Muscle of arm (tissue), 12 donors: Measurements from ENCODE around the gene SLC29A2. TPM values are rescaled to one million over a fixed set of nuclear protein-coding genes. Genes with fewer than 3 reads are reported as not detected.
"Not testable (repeated sequence)": the region's sequence is repeated elsewhere in the genome, so short reads cannot be mapped to it uniquely, and the experiment has no call there.

Experiments used
- DNase-seq: peaks from one replicate; pipeline ENCODE4 v3.0.0-alpha.2; 2013
- polyA plus RNA-seq, 12 donors: library from polyadenylated mRNA; unstranded; fragments of 120-200 nt; gene quantifications; one replicate each; pipeline ENCODE4 v1.2.1, GENCODE V29; 2013; ENCODE audit not compliant: insufficient read length in 12 of 12

Gene SLC29A2
- polyA plus RNA-seq, 12 donors, result 13.7 to 38.4 (median 25.3) TPM; not detected in 1

GRCh38 chr11:66350560-66351235 is 20.9 kb downstream of the SLC29A2 start:
- DNase-seq, result not testable (repeated sequence)

GRCh38 chr11:66349084-66349386 is 22.5 kb downstream of the SLC29A2 start:
- no peak for DNase-seq

DNA sequence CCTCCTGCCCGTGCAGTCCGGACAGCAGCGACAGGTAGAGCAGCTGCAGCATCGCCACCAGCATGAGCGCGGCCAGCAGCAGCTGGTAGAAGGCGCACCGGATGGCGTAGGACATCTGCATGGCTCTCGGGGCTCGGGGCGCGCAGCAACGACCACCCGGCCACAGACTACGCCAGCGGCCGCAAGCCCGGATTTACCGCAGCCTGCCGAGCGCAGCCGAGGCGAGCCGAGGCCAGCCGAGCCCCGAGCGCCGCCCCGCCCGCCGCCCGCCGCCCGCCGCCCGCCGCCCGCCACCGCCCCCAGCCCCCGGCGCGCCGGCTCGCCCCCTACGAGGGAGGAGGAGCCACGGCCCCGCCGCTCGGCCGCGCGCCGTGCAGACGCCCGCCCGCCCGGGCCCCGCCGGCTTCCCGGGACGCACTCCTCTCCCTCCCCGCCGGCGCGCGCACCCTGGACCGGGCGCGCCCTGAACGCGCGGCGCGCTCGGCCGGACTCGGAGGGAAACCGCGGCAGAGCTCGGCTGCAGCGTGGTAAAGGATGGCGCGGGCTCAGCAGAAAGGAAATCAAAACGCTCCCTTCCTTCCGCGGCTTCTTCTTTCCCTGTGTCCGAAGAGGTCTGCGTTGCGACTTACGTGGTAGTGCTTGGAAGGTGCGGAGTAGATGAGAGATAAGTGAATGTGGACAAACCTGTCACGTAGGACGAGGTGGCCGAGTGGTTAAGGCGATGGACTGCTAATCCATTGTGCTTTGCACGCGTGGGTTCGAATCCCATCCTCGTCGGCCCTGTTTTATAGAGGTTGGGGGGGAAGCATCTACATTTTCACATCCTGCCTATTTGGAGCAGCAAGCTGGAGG is 23.9 kb downstream of the SLC29A2 start, which contains the start of gene B4GAT1:
B4GAT1 (minus strand) TSS at position 205 of the 852 bp plus-strand sequence; CDS start at position 121, 84 bp downstream.
- DNase-seq, result peak; percentile 92

DNA sequence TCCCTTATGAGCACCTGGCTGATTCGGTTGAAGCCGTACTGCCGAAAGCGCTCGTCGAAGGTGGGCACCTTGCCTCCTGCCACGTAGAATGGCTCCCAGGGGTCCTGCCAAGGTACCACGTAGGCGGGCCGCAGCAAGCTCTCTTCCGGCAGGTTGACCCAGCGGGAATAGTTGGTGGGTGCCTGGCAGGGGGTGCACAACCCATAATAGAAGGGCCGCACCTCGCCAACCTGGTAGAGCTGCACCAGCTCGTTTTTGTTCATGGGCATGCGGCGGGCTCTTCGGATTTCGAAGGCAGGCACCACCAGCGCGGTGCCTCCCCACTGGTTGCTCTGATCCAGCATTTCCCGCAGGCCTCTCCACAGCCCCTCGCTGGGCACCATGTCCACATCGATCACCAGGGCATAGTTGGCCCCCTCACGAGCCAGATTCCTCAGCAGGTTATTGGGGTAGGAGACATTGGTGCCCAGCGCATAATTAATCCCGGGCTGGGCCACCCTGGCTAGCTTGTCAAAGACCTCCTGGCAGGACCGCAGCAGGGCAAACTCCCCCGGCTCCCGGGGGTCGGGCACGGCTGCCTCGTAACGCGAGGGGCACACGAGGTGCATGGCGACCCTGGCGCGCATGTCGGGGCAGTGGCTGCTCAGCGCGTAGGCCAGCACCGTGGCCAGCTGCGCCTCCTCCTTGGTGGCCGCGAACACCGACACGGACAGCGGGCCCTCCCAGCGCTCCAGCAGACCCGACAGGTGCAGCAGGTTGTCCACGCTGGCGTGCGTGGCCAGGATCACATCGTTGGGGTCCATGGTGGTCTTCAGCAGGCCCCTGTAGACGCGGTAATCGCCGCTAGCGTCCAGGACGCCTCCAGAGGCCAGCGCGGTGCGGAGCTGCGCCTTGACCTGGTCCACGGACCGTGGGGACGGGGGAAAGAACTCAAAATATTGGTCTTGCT is 24.8 kb downstream of the SLC29A2 start:
- DNase-seq, result no peak

DNA sequence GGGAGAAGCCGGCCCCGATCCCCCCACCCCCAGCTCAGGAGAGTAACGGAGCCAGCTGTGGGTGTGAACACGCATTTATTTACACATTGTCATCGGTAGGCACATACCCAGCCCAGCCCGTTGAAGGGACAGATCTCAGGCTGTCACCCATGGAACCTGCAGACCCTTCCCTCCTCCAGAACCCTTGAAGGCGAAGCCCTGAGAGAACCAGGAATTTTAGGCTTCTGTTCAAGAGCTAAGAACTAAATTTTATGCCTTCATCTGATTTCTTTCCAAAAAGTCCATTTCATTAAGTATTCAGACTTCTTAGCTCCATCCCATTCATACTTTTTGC is 26.3 kb downstream of the SLC29A2 start:
- DNase-seq, result no peak

DNA sequence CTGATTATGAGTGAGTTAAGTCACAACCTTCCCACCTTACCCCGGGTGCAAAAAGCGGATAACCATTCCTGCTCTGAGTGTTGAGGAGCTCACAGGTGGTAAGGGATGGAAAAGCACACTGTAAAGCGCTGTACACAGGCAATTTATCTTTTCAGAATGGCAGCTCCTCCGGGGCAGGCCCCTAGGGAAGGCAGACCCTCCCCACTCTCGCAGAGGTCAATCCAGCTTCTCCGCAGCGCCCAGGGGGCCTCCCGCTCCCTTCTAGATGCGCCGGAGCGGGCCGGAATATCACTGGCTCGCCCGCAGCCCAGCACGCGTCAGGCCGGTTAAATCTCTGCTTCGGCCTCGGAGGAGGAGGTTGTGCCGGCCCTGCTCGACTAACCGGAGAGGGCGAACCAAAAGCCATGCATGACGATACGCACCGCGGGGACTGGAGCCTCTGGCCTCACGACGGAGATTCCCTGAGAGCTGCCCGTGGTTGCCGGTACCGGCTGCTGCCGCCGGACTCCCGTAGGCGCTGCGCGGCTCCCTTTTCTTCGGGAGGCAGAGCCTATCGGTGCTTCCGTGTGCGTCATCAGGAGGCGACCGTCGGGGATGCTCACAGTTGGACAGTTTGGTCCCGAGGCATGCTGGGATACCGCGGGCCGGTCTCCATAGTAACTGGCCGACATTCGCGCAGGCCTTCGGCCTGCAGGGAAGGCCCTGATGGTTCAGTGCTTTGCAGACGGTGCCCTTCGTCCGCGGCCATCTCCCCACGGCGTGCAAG is 26.8 kb downstream of the SLC29A2 start, which contains the start of gene BRMS1:
BRMS1 (minus strand) TSS at position 555 of the 766 bp plus-strand sequence. CDS start 2,870 bp downstream, outside the sequence.
- DNase-seq, result peak; percentile 98

DNA sequence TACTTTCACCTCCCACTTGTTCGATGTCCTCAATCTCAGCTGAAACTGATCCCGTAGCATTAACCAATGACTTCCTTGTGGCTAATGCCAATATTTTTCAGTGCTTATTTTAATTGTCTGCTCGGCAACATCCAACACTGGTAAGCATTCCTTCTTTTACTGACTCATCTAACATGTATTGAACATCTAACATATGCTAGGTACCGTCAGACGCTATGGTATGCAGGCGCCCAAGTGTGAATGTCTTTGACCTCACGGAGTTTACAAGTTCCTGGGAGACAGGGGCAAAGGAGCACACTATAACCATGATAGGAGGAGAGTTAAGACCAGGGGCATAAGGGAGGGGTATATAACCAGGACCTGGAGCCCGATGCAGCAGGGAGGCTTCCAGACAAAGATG is 28.4 kb downstream of the SLC29A2 start:
- DNase-seq, result no peak

GRCh38 chr11:66341502-66342126 is 29.9 kb downstream of the SLC29A2 start:
- no peak for DNase-seq

- DNase-seq, result no peak
Observed at GRCh38 chr11:66340596-66341501, 30.7 kb downstream of the SLC29A2 start.

- DNase-seq, result no peak
Observed at GRCh38 chr11:66339686-66340483, 31.7 kb downstream of the SLC29A2 start.

GRCh38 chr11:66339162-66339675 is 32.3 kb downstream of the SLC29A2 start:
- DNase-seq, result no peak

GRCh38 chr11:66338276-66339161 is 33.0 kb downstream of the SLC29A2 start:
- DNase-seq, result no peak

DNA sequence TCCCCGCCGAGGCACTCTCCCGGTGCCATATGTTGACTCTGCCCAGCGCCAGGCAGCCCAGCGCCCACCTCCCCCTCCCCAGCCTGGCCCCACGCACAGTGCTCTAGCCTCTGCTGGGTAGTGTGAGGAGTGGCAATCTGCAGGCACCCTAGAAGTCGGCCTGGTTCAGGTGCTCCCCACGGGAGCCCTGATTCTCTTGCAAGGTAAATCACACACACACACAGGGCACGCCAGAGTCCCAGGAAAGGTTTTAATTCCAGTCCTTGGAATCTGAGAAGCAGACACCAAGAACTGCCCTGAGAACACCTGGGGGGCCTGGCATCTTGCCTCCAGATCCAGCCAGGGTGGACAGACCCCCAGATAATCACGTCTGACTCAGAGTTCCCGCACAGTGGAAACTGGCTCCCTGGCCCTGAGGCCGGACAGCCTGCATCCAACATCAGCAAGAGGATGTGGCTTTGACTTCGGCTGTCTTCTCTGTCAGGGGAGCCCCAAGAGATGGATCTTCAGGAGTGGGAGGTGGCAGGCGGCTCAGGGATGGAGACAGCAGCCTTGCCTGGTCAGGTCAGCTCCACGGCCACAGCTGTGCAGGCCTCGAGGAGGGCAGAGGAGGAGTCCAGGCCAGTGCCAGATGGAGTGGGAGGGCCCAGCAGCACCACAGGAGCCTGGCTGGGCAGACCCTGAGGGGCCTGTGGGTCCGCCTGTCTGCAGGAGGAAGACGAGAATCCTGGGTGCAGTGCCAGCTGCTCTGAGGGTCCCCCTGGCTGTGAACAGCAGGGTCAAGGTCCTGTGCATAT is 34.3 kb downstream of the SLC29A2 start:
- no peak for DNase-seq

GRCh38 chr11:66336234-66337102 is 35.1 kb downstream of the SLC29A2 start, which contains the start of gene RIN1:
TSS of gene RIN1 (minus strand) at chr11:66336434. CDS start at chr11:66336402, 32 bp downstream.
- DNase-seq, result no peak

- no peak for DNase-seq
Observed at GRCh38 chr11:66335531-66336233, 35.9 kb downstream of the SLC29A2 start.
